Measurements from ENCODE around the gene PRKAG3.

PRKAG3 gene

DNA sequence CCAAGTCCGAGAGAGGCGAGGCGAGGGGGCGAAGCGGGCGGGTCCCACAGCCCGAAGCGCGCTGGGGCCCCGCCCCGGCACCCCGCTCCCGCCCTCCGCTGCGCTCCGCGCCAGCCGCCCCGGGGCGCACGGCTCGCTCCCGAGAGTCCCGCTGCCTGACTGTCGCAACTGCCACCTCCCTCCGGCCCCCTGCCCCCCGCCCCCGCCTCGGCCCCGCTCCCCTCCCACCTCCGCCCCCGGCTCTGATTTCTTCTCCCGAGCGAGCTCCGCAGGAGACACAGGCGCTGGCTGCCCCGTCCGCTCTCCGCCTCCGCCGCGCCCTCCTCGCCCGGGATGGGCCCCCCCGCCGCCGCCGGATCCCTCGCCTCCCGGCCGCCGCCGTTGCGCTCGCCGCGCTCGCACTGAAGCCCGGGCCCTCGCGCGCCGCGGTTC, 28.0 kb upstream of the PRKAG3 start, which contains the start of gene WNT6:
Gene WNT6 (plus strand): TSS at position 250 of the 432 bp plus-strand sequence. CDS start 233 bp downstream, outside the sequence.
- H3K4me1 ChIP-seq (ENCODE audit: control insufficient read depth, insufficient read depth, low read length): no peaks in the 10 kb centered on the region
- H3K4me3 ChIP-seq (ENCODE audit: low read length): peak within 1 kb of the TSS; percentile 38
- no peak within 1 kb of the TSS for H3K9ac ChIP-seq (ENCODE audit: low read length)
- no peak within 1 kb of the TSS for H3K27ac ChIP-seq (ENCODE audit: low read depth, low read length)
- peaks cover 30% of the 10 kb centered on the region for H3K27me3 ChIP-seq (ENCODE audit: control insufficient read depth, insufficient read depth, low read length)
- no peaks in the 10 kb centered on the region for H3K36me3 ChIP-seq (ENCODE audit: control insufficient read depth, insufficient read depth, low read length)

- no peaks in the 10 kb centered on the region for H3K4me1 ChIP-seq (ENCODE audit: control insufficient read depth, insufficient read depth, low read length)
Measured at GRCh38 chr2:218858671-218859555, 27.3 kb upstream of the PRKAG3 start.

GRCh38 chr2:218858138-218858445, 26.5 kb upstream of the PRKAG3 start:
- Histone ChIP-seq H3K9ac (ENCODE audit: low read length) (no peak overlapping the region), H3K4me3 (ENCODE audit: low read length) (no peak overlapping the region), H3K27me3 (ENCODE audit: control insufficient read depth, insufficient read depth, low read length) (peaks cover 30% of the 10 kb centered on the region), H3K27ac (ENCODE audit: low read depth, low read length) (no peak overlapping the region), H3K36me3 (ENCODE audit: control insufficient read depth, insufficient read depth, low read length) (no peaks in the 10 kb centered on the region), H3K4me1 (ENCODE audit: control insufficient read depth, insufficient read depth, low read length) (no peaks in the 10 kb centered on the region)

More at GRCh38 chr2:218858671-218859555, 27.3 kb upstream of the PRKAG3 start:
- H3K36me3 ChIP-seq (ENCODE audit: control insufficient read depth, insufficient read depth, low read length): no peaks in the 10 kb centered on the region
- peak overlapping the region; percentile 33 for H3K4me3 ChIP-seq (ENCODE audit: low read length)
- peaks cover 30% of the 10 kb centered on the region for H3K27me3 ChIP-seq (ENCODE audit: control insufficient read depth, insufficient read depth, low read length)
- H3K27ac ChIP-seq (ENCODE audit: low read depth, low read length): no peak overlapping the region
- H3K9ac ChIP-seq (ENCODE audit: low read length): no peak overlapping the region

DNA sequence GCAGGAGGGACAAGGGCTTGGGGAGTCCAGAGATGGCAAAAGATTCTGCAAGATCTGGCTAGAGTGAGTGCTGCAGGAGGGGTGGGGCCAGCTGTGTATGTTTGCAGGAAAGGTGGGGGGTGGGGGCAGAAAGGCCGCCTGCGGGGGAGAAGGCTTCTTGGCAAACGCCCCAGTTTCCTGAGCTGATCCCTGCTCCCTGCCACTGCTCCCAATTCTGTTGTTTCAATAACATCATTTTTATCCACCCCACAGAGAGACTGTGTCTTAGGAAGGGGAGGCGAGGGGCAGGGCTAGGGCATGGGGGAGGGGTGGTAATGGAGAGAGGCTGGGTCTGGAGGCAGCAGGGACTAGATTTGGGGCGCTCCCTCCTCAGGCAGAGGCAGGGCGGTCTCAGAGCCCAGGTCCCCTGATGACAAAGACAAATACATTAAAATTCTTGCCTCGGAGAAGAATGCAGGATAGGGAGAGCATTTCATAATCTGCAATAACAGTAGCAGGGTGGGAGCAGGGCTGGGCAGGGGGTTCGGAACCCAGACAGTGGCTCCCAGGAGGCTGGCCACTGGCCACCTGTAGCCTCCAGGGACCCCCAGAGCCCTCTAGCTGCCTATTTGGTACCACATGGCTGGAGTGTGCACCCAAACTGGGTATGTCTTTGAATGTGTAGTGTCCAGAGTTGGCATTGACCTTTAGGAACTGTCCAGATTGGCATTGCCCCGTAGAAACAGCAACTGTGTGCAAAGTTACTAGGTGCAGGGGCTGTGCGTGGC, 26.0 kb upstream of the PRKAG3 start:
- H3K36me3 ChIP-seq (ENCODE audit: control insufficient read depth, insufficient read depth, low read length): no peaks in the 10 kb centered on the region
- peaks cover 32% of the 10 kb centered on the region for H3K27me3 ChIP-seq (ENCODE audit: control insufficient read depth, insufficient read depth, low read length)
- H3K4me3 ChIP-seq (ENCODE audit: low read length): no peak overlapping the region
- H3K9ac ChIP-seq (ENCODE audit: low read length): no peak overlapping the region
- H3K27ac ChIP-seq (ENCODE audit: low read depth, low read length): no peak overlapping the region
- H3K4me1 ChIP-seq (ENCODE audit: control insufficient read depth, insufficient read depth, low read length): no peaks in the 10 kb centered on the region

DNA sequence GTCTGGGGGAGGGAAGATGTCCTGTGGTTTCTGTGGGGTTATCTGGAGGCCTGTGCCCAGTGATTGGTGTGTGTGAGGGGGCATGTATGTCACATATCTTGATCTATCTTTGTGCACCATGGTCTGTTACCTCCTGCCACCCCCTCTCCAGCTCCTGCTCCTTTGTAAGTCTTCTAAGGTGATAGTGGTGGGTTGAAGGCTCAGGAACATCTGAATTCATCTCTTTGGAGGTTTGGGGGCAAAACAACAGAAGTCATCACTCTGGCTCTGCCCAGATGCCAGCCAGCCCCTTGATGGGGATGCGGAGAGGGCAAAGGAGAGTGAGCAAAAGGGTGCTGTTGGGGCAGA, 25.3 kb upstream of the PRKAG3 start:
- H3K27me3 ChIP-seq (ENCODE audit: control insufficient read depth, insufficient read depth, low read length): peaks cover 33% of the 10 kb centered on the region

GRCh38 chr2:218856167-218856895, 24.7 kb upstream of the PRKAG3 start:
- peaks cover 28% of the 10 kb centered on the region for H3K27me3 ChIP-seq (ENCODE audit: control insufficient read depth, insufficient read depth, low read length)
- H3K4me1 ChIP-seq (ENCODE audit: control insufficient read depth, insufficient read depth, low read length): no peaks in the 10 kb centered on the region
- H3K27ac ChIP-seq (ENCODE audit: low read depth, low read length): no peak overlapping the region
- H3K36me3 ChIP-seq (ENCODE audit: control insufficient read depth, insufficient read depth, low read length): no peaks in the 10 kb centered on the region
- no peak overlapping the region for H3K4me3 ChIP-seq (ENCODE audit: low read length)
- no peak overlapping the region for H3K9ac ChIP-seq (ENCODE audit: low read length)

More for the DNA sequence above, 25.3 kb upstream of the PRKAG3 start:
- no peak overlapping the region for H3K27ac ChIP-seq (ENCODE audit: low read depth, low read length)
- no peak overlapping the region for H3K9ac ChIP-seq (ENCODE audit: low read length)
- H3K4me3 ChIP-seq (ENCODE audit: low read length): no peak overlapping the region
- no peaks in the 10 kb centered on the region for H3K4me1 ChIP-seq (ENCODE audit: control insufficient read depth, insufficient read depth, low read length)
- H3K36me3 ChIP-seq (ENCODE audit: control insufficient read depth, insufficient read depth, low read length): no peaks in the 10 kb centered on the region

DNA sequence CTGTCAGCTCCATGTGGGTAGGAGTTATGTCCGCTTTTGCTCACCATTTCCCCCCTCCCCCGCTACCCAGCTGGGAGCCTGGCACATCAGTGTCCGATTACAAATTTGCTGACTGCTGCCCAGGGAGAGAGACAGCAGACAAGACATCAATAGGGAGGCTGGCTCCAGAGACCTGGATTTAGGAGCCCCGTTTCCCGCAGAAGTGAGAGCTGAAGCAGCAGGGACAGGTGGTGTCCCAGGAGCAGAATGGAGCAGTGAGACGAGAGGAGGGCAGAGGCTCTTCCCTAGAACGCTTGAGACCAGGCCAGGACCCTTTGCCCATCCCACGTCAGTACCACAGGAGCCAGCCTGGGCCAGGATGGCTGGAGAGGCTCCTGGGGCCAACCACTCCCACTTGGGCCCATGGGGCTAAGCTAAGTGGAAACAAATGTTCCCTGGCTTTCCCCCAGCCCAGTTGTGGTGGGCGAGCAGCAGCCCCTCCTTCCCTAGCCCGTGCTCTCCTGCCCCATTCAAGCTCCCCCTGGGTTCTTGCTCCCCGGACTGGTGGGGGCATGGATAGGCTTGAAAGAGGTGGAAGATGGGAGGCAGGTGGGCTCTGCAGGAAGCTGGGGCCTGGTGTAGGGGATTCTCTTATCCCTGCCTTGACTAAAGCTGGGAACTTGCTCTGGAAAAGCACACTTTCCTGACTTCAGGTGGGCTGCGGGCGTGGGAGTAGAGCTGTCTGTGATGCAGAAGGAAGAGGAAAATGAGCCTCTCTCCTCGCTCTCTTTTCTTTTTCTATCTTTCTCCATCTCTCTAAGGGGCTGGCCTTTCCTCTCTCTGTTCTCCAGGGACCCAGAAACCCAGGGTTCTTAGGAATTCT, 23.9 kb upstream of the PRKAG3 start:
- Histone ChIP-seq H3K9ac (ENCODE audit: low read length) (no peak overlapping the region), H3K27ac (ENCODE audit: low read depth, low read length) (no peak overlapping the region), H3K4me1 (ENCODE audit: control insufficient read depth, insufficient read depth, low read length) (no peaks in the 10 kb centered on the region), H3K36me3 (ENCODE audit: control insufficient read depth, insufficient read depth, low read length) (no peaks in the 10 kb centered on the region), H3K4me3 (ENCODE audit: low read length) (no peak overlapping the region), H3K27me3 (ENCODE audit: control insufficient read depth, insufficient read depth, low read length) (peaks cover 23% of the 10 kb centered on the region)

DNA sequence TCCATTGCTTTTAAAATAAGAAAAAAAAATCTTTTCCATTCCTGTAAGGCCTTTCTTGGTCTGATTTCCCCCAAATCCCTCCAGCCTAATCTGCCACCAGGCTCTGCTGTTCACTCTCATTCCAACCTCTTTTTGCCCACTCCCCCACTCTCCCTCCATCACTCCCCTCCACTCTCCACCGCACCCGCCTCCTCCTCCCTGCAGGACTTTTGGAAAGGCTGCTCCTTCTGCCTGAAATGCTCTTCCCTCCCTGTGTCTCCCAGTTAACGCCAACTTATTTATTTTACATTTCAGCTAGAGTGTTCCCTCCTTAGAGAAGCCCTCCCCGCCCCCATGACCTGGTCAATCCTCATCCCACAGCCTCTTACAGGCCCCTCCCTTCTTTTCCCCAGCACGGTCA, 23.3 kb upstream of the PRKAG3 start:
- H3K4me3 ChIP-seq (ENCODE audit: low read length): no peak overlapping the region
- no peaks in the 10 kb centered on the region for H3K4me1 ChIP-seq (ENCODE audit: control insufficient read depth, insufficient read depth, low read length)
- peaks cover 20% of the 10 kb centered on the region for H3K27me3 ChIP-seq (ENCODE audit: control insufficient read depth, insufficient read depth, low read length)
- no peaks in the 10 kb centered on the region for H3K36me3 ChIP-seq (ENCODE audit: control insufficient read depth, insufficient read depth, low read length)
- H3K9ac ChIP-seq (ENCODE audit: low read length): no peak overlapping the region
- no peak overlapping the region for H3K27ac ChIP-seq (ENCODE audit: low read depth, low read length)

DNA sequence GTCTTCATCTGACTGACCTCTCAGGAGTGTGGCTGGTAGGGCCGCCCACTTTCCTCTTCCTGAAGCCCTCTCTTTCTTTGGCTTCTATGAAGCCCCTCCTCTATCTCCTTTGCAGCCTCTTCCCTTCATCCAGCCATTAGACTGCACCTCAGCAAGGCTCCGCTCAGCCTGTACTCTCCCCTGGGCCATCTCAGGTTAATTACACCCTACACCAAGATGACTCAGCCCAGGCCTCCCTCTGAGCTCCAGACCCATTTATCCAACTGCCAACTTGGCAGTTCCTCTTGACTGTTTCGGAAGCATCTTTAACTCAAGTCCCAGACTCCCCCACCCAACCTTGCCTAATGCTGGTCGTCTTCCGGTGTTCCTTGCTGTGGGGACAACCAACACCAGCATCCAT, 22.2 kb upstream of the PRKAG3 start:
- Histone ChIP-seq H3K36me3 (ENCODE audit: control insufficient read depth, insufficient read depth, low read length) (no peaks in the 10 kb centered on the region), H3K9ac (ENCODE audit: low read length) (no peak overlapping the region), H3K4me1 (ENCODE audit: control insufficient read depth, insufficient read depth, low read length) (no peaks in the 10 kb centered on the region), H3K27ac (ENCODE audit: low read depth, low read length) (no peak overlapping the region), H3K27me3 (ENCODE audit: control insufficient read depth, insufficient read depth, low read length) (peaks cover 16% of the 10 kb centered on the region), H3K4me3 (ENCODE audit: low read length) (no peak overlapping the region)

GRCh38 chr2:218852911-218853667, 21.5 kb upstream of the PRKAG3 start:
- H3K9ac ChIP-seq (ENCODE audit: low read length): no peak overlapping the region
- H3K4me1 ChIP-seq (ENCODE audit: control insufficient read depth, insufficient read depth, low read length): no peaks in the 10 kb centered on the region
- H3K27ac ChIP-seq (ENCODE audit: low read depth, low read length): no peak overlapping the region
- H3K4me3 ChIP-seq (ENCODE audit: low read length): no peak overlapping the region
- H3K27me3 ChIP-seq (ENCODE audit: control insufficient read depth, insufficient read depth, low read length): peaks cover 13% of the 10 kb centered on the region
- no peaks in the 10 kb centered on the region for H3K36me3 ChIP-seq (ENCODE audit: control insufficient read depth, insufficient read depth, low read length)

GRCh38 chr2:218851286-218851685, 19.7 kb upstream of the PRKAG3 start:
- Histone ChIP-seq H3K9ac (ENCODE audit: low read length) (no peak overlapping the region), H3K36me3 (ENCODE audit: control insufficient read depth, insufficient read depth, low read length) (no peaks in the 10 kb centered on the region), H3K27ac (ENCODE audit: low read depth, low read length) (no peak overlapping the region), H3K4me1 (ENCODE audit: control insufficient read depth, insufficient read depth, low read length) (no peaks in the 10 kb centered on the region), H3K27me3 (ENCODE audit: control insufficient read depth, insufficient read depth, low read length) (peaks cover 9% of the 10 kb centered on the region), H3K4me3 (ENCODE audit: low read length) (no peak overlapping the region)

Data from rectal smooth muscle tissue (tissue), 1 donor.